ENCODE measurements around the gene MACF1.
"Not testable (repeated sequence)": the region's sequence is repeated elsewhere in the genome, so short reads cannot be mapped to it uniquely, and the experiment has no call there.

Gene MACF1

DNA sequence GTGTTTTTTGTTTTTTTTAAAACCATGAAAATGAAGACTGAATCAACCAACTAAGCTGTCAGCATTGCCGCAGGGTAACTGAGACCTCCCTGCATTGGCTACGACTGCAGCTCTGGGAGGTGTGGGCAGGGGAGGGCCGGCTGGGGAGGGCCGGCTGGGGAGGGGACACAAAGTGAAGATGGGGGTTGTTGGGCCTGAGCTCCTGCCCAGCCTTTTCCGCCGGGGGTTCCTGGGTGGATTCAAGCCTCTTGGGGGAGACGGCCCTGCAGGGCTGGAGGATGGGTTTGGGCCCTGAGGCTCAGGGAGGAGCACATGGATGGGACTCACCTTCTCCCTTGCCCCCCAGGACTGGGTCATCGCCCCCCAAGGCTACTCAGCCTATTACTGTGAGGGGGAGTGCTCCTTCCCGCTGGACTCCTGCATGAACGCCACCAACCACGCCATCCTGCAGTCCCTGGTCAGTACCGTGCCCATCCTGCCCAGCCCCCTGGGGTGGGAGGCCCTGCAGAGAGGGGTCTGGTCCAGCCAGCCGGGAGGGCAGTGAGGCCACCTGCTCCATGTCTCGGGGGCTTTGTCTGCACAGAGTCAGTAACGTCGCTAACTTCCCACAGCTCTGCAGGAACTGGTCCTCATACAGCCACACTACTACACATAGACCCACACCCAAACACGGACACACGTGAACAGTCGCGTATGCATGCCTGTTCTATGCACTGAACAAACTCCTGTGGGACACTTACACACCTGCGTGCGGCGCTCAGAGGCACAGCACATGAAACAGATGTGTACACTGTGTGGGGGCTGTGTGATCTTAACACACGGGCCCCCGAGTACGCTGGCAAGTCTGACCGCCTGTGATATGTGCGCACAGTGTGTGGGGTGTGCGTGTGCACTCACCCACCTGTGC, 318.4 kb downstream of the MACF1 start:
- no peak for DNase-seq

- DNase-seq: no peak
Observed at GRCh38 chr1:39524171-39524570, 319.7 kb downstream of the MACF1 start.

DNA sequence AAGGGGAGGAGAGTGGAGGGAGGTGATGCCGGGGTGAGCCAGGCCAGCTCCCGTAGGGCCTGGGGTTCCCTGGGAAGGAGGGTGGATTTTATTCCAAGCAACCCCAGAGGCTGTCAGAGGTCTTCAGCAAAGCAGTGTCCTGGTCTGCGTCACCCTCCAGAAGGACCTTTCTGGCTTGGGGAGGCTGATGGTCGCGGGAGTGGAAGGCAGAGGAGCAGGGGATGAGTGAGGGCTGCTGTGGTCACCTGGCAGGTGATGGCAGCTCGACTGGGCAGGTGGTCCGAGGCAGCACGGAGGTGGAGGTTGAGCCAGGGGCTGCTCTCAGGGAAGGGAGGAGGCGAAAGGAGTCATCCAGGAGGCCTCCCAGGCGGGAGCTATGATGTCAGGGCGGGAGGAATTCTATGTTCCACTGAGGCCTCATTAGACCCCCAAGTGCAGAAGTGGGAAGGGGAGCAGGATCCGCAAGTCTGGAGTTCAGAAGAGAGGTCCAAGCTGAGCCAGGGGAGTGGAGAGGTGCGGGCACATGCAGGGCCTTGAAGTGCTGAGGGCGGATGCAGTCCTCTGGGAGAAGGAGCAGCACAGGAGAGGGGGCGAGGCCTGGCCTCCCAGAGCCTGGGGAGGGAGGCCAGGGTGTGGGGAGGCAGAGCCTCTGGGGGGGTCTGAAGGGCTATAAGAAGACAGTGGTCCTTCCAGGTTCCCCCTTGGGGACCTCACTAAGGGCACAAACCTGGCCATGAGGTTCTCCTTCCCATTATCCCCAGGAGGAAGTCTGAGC, 320.3 kb downstream of the MACF1 start:
- DNase-seq: no peak

GRCh38 chr1:39525366-39526165, 321.1 kb downstream of the MACF1 start:
- DNase-seq: peak in 1 of 2 donors; percentile 22

- no peak for DNase-seq
Observed at GRCh38 chr1:39526466-39527189, 322.1 kb downstream of the MACF1 start.

GRCh38 chr1:39527190-39527579, 322.7 kb downstream of the MACF1 start:
- not testable (repeated sequence) for DNase-seq

GRCh38 chr1:39528082-39528481, 323.6 kb downstream of the MACF1 start:
- no peak for DNase-seq

DNA sequence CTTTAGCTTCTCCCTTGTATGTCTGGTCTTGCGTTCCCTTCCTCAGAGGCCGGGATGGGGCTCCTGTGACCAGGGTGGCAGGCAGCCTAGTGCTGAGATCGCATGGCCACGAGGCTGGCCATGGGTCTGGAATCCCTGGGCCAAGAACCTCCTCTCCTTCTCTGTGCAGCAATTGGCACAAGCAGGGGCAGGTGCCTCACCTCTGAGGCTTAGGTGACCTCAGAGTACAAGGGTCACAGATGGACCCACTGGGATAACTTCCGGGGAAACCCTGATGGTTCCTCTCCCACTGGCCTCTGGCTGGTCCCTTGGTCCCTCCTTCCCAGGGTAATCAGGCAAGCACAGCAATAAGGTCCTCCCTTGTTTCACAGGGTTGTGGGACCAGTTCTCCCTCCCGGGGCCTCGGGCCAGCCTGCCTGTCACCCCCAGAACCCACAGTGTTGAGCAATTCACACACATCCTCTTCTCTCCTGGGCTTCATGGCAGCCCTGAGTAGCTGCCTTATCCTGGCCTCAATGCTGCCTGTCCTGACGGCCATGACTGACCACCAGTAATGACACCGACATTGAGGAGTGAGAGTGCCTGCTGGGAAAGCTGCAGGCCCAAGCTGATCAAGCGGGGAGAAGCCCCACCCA, 325.5 kb downstream of the MACF1 start:
- no peak for DNase-seq

DNA sequence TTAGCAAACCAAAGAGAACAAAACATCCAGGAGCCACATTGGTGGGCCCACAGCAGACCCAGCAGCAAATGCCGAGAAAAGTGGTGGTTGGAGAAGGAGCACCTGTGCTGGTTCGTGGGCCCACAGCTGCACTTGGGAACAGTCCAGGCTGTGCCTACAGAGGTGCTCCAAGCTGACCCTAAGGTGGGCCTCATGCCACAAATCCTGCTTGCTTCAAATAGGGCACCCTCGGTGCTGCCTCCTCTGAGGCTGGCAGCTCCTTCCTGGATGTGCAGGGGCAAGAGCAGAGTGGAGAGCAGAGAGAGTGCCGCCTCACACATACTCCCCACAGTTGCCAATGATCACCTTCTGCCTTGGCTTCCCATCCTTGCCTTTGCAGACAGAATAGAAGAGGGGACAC, 327.0 kb downstream of the MACF1 start:
- DNase-seq: no peak

- no peak for DNase-seq
Observed at GRCh38 chr1:39533442-39533841, 328.9 kb downstream of the MACF1 start.

Measured in stimulated activated CD4-positive, alpha-beta T cell treated with anti-CD3 and anti-CD28 coated beads, Interleukin-2, amount 100 ng/mL, for 24 hours (primary cell).